Measurements from ENCODE around the gene RFTN1. TPM values are rescaled to one million over a fixed set of nuclear protein-coding genes. Genes with fewer than 3 reads are reported as not detected.

Gene RFTN1
- total RNA-seq, 1 donor from 2014 or later, result 24.4 TPM

DNA sequence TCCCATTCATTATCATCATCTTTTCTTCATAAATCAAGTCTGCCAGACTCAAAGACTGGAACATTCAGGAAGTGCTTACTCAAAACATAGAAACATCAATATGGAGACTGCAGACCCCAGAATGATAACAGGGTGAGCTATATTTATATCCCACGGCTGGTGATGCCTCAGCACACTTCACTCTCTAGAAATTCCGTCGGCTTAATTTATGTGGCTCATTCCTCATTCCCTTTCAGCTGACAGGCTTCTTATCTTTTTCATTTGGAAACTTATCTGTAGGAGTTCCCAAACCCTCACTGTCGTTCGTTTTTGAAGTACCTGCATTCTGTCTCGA is 45.5 kb downstream of the RFTN1 start:
- no peak for DNase-seq (ENCODE audit: low spot score)

DNA sequence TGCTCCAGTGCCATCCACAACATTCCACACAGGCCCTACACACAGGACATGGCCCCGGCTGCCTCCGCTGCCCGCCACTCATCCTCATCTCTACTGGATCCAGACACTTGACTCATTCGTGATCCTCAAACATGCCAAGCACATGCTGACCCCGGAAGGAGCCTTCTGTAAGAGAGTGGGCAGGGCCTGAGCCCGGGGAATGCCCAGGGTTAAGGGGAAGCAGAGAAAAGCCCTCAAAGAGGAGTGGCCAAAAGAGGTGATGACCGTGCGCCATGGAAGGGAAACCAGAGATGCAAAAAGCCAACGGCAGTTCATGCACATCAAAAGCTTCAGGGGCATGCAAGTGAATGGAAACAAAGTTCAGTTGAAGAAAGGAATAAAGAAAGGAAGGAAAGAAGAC is 46.1 kb downstream of the RFTN1 start:
- no peak for DNase-seq (ENCODE audit: low spot score)

DNA sequence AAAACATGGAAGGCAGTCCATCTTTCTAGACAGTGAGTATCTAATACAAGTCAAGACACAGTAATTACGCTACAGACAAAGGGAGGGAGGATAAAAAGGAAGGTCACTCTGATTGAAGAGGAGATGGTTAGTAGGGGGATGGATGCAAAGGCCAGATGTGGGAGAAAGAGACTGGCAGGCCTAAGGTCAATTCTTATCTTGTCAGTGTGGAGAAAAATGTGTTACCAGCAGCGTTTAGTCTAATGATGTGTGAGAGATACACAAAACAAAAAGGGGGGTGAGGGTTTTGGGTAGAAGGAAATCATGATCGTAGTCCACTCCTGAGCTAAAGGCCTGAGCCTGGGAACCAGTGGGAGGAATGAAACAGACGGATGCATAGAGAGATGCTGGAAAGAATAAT is 46.7 kb downstream of the RFTN1 start:
- no peak for DNase-seq (ENCODE audit: low spot score)

DNA sequence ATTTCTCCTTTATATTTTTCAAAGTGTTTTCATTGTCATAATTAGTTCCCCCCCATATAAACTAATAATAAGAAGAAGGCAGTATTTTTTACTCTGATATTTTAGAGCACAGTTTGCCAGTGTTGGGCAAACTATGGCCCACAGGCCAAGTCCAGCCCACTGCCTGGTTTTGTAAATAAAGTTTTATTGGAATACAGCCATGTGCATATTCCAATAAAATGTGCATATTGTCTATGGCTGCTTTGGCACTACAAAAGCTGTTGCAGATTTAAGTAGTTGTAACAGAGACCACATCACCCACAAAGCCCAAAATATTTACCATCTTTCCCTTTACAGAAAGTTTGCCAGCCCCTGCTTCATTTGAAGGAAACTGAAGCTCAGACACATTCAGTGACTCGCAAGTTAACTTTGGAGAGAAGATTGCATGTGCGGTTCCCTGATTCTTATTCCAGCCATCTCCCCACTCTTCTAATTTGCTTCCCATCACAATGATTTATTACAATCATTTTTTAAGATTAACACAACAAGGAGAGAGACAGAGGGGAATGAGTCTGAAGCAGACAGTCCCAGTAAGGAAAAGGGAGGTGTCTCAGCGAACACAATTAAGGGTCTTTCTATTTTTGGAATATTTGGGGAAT is 48.9 kb downstream of the RFTN1 start:
- no peak for DNase-seq (ENCODE audit: low spot score)

DNA sequence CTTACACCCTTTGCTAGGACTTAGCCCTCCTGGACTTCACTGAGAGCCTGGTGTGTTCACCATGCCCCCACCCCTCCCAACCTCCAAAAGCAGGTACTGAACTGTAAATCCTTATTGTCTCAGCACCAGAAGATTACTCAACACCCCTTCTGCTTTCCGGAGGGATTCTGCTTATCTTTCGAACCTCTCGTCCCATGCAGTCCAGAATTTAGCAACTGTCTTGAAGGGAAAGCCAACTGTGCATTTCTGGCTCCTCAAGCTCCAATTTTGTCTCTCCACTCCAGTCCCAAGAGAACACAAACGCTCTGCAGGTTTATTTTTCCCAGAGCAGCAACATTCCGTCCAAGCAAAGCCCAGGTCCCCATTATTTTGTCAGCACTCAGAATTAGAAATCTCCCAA is 49.6 kb downstream of the RFTN1 start:
- no peak for DNase-seq (ENCODE audit: low spot score)

DNA sequence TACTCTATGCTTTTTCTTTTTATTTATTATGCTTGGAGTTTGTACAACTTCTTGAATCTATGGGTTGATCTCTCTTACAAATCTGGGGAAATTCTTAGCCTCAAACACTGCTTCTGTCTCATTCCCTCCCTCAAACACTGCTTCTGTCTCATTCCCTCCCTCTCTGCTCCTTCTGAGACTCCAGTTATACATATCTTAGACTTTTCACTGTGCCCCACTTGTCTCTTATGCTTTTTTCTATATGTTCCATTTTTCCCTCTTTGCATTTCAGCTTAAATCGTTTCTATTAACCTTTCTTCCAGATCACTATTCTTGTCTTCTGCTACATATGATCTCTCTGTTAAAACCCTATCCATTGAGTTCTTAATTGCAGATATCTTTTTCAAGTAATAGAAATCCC is 50.4 kb downstream of the RFTN1 start:
- DNase-seq (ENCODE audit: low spot score), result no peak

DNA sequence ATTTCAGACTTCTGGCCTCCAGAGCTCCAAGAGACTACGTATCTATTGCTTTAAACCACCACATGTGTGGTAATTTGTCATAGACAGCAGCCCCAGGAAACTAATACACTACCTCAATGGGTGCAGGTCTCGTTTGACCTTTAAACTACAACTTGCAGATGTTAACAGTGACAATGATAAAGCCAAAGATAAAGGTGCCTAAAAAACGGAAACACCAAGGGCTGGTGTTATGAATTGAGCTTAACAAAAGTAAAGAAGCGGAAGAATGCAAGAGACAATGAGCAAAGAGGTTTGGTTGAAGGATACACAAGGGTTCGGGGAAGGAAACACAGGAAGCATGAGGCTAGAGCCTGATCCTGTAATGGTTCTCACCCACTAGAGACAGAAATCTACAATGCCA is 50.8 kb downstream of the RFTN1 start:
- no peak for DNase-seq (ENCODE audit: low spot score)

DNA sequence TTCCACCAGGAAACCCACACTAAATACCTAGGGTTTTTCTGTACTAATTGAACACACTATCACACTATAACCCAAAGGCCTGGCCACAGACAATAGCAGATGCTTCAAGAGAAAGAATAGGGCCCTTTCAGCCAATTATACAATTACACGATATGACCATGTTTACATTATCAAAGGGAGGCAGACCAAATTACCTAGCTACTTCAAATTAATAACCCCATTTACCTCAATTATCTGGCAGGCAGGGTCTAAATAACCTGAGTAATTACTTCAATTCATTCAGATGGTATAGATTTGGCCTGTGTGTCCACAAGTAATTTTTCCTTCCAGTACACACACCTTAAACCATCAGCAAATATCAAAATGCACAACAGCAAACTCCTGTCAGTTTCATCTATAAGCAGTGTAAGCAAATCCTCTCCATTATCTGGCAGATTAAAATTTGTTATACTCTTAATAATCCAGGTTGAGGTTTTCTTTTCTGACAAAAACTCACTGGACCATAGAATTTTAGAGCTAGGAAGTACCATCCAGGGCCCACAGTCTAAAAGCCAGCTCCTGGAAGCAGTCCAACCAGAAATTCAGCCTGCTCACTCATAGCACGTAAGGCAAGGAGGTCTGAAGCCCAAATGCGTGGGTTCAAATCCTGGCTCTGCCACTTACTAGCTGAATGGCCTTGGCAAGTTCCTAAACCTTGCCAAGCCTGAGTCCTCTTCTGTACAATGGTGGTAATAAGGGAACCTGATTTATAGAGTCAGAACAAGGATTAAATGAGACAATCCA is 51.8 kb downstream of the RFTN1 start:
- DNase-seq (ENCODE audit: low spot score), result no peak

DNA sequence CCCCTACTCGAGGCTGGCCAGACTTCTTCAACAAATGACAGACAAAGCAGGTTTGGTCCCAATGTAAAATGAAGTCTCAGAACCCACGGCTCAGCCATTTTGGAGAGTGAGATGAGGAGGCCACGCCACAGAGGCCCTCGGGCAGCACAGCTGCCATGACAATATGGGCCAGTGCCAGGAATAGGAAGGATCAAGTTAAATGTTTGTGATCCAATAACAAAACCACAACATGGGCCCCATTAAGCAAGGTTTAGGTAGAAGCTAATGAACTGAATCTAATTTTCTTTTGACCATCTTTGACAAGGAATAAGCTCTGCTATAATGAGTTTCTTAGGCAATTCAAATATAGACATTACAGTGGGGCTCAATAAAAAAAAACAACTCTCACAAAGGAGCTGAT is 52.6 kb downstream of the RFTN1 start:
- DNase-seq (ENCODE audit: low spot score), result no peak

DNA sequence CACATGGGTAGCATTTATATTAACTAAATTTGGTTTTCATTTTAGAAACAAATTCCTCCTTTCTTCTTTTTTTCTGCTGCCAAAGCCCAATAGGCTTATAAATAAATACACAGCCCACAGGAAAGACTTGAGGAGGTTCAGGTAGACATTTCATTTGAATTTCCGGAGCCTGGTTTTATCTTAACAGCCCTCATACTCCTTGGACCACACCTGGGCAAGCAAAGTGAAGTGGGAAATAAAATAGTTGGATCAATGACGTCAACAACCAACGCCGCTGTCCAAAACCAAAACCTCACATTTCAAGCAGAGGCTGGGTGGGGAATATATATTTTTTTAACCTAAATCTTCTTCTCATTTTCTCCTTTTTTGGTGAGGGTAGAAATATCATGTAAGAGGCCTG is 53.2 kb downstream of the RFTN1 start:
- DNase-seq (ENCODE audit: low spot score), result no peak

DNA sequence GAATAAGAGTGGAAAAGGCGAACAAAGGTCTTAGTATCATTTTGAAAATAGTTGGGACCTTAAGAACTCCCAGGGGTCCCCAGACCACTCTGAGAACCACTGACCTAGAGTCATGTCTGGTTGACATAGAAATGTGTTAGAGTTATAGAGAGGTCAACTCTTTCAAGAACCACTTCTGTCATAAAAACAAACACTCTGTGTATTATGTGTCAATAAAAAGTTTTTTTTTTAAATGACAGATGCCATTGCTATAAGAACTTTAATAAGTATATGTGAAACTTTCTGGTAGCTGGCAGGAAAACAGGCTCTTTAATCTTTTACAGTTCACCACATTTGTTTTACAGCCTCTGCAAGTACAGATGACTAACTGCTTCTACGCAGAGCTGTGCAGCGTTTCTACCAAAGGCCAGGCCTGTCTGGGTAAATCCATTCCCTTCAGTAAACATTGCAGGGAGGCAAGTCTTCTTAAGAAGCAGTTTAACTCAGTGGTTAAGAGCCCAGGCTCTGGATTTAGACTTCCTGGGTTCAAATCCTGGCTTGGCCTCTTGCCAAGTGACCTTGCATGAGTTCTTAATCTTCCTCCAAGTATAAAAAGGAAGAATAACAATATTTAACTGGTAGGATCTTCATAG is 56.6 kb downstream of the RFTN1 start:
- no peak for DNase-seq (ENCODE audit: low spot score)

DNA sequence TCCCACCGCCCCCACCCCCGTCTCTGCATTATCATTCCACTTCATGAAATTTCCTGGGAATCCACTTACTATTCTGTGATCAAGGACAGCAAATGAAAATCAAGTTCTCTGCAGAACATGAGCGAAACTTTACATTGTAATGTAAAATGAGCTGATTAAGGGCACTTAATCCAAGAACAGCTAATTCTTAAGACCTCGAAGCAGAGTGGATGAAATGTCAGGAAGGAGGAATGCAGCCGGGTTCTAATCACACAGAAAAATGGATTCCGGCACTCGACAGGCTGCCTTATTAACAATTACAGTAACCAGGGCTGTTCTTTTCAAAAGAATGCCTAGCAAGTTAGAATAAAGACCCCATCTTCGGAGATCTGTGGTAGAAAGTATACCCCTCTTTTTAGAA is 57.5 kb downstream of the RFTN1 start:
- DNase-seq (ENCODE audit: low spot score), result no peak

DNA sequence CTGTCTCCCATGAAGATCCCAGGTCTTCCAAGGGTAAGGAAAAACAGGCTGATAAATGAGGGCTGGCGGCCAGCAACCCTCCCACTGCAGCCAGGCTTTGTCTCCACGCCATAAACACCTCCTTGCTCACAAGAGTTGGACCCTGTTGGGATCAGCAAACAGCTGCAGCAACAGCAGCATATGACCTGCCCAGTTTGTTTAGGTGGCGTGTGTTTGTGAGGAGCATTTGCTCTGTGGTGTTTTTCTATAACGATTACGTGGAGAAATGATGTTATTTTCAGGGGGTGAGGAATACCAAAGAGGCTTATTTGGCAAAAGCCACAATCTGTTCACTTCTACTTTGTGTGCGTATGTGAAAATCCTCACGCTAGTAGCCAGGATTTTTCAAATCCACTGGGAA is 58.5 kb downstream of the RFTN1 start:
- no peak for DNase-seq (ENCODE audit: low spot score)

DNA sequence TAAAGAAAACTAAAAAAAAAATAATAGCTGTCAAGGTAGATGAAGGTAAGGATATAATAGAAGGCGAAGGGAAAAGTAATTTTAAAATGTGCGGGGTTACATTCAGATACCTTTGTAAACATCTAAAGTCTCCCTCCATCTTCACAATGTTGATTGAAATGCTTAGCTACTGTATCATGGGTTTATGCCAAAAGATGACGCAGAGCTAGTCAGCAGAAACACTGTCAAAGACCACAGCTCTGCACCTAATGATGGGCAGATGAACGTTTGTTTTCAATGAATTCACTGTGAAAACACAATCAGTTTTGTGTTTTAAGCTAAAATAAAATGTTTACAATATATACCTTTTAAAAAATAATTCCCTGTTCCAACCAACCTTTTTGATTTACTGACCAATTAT is 61.2 kb downstream of the RFTN1 start:
- DNase-seq (ENCODE audit: low spot score), result no peak

DNA sequence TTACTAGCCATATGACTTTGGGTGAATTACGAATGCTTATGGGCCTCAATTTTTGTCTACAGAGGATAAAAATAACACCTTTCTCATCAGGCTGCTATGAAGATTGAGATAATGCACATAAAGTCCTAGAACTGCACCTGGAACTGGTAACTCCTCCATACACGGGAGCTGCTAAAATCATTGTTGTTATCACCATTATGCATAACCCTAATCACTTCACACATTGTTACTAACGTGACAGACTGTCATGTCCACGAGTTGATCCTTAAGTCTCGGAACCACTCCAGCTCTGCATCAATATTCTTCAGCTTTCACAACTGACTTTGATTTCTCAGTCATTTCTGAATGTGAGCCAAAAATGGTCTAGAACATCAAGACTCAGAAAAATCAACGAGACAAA is 64.1 kb downstream of the RFTN1 start:
- DNase-seq (ENCODE audit: low spot score), result no peak

DNA sequence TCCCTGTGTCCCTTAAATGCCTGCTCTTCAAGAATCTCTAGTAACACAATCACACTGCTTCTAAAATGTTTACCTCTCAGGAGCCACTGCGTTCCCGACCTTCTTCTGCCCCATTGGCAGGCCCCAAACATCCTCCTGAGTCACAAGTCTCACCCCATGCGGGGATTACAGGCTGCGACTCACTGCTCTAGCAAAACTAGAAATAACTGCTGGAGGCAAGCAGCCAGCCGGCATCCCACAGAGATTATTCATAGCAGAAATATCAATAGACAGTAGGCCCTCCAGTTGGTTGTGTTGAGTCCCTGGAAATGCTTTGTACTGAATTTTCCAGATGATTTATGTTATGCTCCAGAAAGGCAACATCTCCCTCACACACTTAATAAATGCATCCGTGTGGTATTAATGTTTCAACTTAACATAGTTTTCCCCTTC is 64.8 kb downstream of the RFTN1 start:
- DNase-seq (ENCODE audit: low spot score), result peak; percentile 64

DNA sequence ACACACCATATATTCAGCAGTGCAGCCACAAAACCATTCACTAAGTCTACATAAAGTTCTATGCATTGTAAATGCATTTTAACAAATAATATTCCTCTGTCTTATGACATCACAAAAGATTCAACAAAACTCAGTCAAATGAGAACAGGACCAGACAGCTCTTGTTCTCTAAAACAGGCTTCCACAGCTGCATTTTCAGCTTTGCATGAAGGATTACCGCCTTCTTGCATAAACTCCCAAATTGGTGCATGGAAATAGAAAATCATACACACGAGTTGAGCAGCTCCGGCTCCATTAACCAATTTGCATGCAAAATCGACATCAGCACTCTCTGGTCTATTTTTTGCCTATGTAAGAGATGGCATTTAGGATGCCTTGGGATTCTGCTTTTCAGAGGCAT is 66.4 kb downstream of the RFTN1 start:
- no peak for DNase-seq (ENCODE audit: low spot score)

DNA sequence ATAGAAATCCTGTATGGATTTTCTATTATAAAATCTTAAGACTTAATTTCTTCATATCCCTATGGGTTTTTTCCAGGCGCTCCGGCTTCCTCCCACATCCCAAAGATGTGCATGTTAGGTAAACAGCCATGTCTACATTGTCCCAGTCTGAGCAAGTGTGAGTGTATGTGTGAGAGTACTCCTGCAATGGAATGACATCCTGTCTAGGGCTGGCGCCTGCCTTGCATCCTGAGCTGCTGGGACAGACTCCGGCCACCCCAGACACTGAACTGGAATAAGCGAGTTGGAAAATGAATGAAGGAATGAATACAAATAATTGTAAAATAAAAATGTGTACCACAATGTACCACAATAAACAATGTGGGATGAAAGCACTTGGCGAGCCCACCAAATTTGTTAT is 69.2 kb downstream of the RFTN1 start:
- DNase-seq (ENCODE audit: low spot score), result no peak

DNA sequence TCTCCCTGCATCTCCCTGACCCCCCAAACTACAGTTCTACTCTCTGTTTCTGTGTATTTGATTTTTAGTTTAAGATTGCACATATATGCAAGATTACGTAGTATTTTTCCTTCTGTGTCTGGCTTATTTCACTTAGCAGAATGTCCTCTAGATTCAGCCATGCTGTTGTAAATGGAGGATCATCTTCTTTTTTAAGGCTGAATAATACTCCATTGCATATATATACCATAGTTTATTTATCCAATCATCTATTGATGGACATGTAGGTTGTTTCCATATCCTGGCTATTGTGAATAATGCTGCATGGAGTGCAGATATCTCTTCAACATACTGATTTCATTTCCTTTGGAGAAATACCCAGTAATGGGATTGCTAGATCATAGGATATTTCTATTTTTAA is 70.8 kb downstream of the RFTN1 start:
- DNase-seq (ENCODE audit: low spot score), result no peak

DNA sequence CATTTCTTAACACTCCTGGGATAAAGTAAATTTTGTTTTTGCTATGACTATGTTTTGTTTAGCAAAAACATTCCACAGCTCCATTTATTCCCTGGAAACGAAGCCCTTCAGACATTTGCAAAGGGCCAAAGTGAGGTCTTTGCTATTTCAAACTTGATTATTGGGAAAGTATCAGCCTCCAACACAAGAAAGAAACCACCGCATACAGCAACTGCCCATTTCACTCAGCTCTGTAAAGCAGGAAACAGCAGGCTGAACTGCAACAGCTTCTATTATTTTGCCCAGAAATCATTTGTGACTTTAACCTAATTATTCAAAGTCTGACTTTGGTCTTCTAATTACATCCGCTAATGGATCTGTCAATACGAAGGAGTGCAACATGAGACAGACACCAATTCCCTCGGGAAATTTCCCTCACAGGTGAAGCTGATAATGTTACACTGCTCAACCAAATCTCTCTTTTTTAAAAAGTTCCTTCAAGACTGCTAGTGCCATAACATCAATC is 72.1 kb downstream of the RFTN1 start:
- DNase-seq (ENCODE audit: low spot score), result no peak

DNA sequence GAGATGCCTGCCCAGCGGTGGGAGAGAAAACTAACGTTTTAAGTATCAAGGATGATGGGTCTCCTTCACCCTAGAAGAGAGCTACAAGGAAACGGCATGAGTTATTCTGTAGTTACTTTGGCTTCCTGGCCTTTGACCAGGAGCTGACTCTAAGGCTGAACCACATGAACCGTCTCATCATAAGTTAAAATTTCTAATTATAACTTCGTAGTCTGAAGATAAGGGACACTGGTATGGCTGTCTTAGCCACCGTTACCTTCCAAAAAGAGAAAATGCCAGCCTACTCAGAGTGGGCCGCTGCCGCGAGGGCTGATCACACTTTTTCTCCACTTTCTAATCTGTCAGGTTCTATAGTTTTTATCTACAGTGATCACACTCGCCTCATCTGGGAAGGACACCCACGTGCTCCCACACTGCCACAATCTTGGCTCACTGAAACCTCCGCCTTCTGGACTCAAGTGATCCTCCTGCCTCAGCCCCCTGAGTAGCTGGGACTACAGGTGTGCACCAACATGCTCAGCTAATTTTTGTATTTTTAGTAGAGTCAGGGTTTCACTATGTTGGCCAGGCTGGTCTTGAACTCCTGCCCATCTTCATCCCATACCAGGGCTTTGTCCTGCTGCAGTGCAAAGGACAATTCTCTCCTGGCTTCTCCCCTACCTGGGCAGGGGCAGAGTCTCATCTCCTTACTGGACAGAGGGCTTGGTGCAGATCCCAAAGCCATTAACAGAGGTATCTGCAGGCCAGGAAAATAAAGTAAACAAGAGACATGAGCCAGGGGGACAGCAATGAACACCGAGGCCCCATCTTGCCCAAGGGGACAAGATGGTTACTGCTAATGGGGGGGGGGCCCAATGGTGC is 73.4 kb downstream of the RFTN1 start:
- DNase-seq (ENCODE audit: low spot score), result no peak

DNA sequence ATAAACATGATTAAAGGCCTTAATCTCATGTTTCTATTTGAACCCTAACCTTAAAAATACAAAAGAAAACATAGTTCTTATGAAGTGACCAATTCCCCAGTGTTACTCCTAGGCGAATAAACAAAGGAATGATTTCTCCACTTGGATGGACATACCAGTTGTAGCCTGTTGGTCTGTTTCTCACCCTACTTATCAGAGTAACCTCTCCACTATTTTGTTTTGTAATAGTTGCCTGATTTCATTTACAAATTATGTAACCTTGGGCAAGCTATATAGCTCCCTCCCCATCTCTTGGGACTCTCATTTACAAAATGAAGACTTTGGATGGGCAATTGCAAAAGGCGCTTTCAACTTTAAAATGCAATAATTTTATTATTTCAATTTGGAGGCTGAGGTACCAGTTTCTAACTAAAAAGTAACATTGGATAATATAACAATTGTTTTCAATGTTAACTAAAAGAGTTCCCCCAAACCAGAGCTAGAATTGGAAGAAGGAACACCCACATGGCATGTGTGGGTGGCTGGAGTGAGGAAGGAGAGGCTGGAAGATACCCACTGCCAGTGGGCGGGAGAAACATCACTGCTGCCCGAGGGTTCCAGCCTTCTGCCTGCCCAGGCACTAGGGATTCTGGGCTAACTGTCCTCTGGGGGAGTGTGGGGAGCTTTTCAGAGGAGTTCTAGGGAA is 74.2 kb downstream of the RFTN1 start:
- DNase-seq (ENCODE audit: low spot score), result no peak

Data from ureter (tissue), 1 donor.